IMR-90 (cell line): ENCODE data around the gene MMP8.

ENCODE experiments used
- FOS ChIP-seq: fragments of 150-350 bp; IDR thresholded peaks from 2 replicates; pipeline ENCODE4 v1.6.1; 2016; ENCODE audit warnings: low read depth, low read length
- MAFK ChIP-seq: IDR thresholded peaks from 2 replicates; pipeline ENCODE4 v1.6.1; 2012; ENCODE audit warnings: low read depth, low read length, improper control_type of control experiment
- MAZ ChIP-seq: IDR thresholded peaks from 2 replicates; pipeline ENCODE4 v1.6.1; 2012; ENCODE audit warnings: low read depth, mild to moderate bottlenecking, low read length, improper control_type of control experiment, moderate library complexity, borderline replicate concordance
- MXI1 ChIP-seq: IDR thresholded peaks from 2 replicates; pipeline ENCODE4 v1.6.1; 2012; ENCODE audit warnings: low read depth, mild to moderate bottlenecking, low read length, moderate library complexity, borderline replicate concordance
- SMC3 ChIP-seq: fragments of 150-350 bp; IDR thresholded peaks from 2 replicates; pipeline ENCODE4 v1.6.1; 2016; ENCODE audit warnings: low read depth, mild to moderate bottlenecking, antibody characterized with exemption, low read length, moderate library complexity
- TF ChIP-seq, protein P1 (sequence below): conservative IDR thresholded peaks from 2 replicates; pipeline ENCODE4 v1.5.1; 2012; ENCODE audit warnings: mild to moderate bottlenecking, low read depth, low read length, improper control_type of control experiment
- TF ChIP-seq, protein P2 (sequence below): fragments of 150-350 bp; IDR thresholded peaks from 2 replicates; pipeline ENCODE4 v1.6.1; 2016; ENCODE audit warnings: low read depth, mild to moderate bottlenecking, low read length, moderate library complexity, borderline replicate concordance

DNA sequence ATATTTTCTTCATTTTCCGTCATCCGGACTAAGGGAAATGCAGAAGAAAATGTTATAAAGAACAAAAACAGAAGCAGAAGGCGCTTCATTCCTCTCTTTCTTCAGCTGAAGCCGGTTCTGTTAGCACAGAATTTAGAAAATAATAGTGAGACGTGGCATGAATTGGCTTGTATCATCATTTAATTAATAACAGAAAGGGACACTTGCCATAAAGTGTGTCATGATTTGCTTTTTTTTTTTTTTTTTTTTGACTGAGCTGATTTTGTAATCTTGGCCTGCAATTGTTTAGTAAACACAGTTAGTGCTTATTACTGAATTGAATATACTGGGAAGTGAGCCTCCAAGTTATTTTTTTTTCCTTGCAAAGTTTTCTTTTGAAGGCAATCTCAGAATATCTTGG, 19.1 kb downstream of the MMP8 start, which contains the start of gene MMP27:
- TF ChIP-seq, protein P1, sequence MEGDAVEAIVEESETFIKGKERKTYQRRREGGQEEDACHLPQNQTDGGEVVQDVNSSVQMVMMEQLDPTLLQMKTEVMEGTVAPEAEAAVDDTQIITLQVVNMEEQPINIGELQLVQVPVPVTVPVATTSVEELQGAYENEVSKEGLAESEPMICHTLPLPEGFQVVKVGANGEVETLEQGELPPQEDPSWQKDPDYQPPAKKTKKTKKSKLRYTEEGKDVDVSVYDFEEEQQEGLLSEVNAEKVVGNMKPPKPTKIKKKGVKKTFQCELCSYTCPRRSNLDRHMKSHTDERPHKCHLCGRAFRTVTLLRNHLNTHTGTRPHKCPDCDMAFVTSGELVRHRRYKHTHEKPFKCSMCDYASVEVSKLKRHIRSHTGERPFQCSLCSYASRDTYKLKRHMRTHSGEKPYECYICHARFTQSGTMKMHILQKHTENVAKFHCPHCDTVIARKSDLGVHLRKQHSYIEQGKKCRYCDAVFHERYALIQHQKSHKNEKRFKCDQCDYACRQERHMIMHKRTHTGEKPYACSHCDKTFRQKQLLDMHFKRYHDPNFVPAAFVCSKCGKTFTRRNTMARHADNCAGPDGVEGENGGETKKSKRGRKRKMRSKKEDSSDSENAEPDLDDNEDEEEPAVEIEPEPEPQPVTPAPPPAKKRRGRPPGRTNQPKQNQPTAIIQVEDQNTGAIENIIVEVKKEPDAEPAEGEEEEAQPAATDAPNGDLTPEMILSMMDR: no peak
- TF ChIP-seq, protein P2, sequence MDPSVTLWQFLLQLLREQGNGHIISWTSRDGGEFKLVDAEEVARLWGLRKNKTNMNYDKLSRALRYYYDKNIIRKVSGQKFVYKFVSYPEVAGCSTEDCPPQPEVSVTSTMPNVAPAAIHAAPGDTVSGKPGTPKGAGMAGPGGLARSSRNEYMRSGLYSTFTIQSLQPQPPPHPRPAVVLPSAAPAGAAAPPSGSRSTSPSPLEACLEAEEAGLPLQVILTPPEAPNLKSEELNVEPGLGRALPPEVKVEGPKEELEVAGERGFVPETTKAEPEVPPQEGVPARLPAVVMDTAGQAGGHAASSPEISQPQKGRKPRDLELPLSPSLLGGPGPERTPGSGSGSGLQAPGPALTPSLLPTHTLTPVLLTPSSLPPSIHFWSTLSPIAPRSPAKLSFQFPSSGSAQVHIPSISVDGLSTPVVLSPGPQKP: no peak
- TF ChIP-seq MXI1 (no peak), MAFK (no peak), FOS (no peak), SMC3 (no peak), MAZ (no peak)
